Peyer's patch (tissue), 4 donors: ENCODE results near the gene PPP1CC.

Source experiments
- CTCF ChIP-seq, 6 experiments: fragments of 450-650 bp in 4 of 6; fragments of 200-600 bp in 2 of 6; sonication (generic) in 1 of 6; IDR thresholded peaks; one replicate each; pipeline ENCODE4 v1.5.1; 2017 to 2019; ENCODE audit warnings: antibody characterized with exemption in 6 of 6, mild to moderate bottlenecking in 3 of 6, moderate library complexity in 1 of 6
- POLR2A ChIP-seq, 2 donors: fragments of 450-650 bp; IDR thresholded peaks; one replicate each; pipeline ENCODE4 v1.5.1; 2017; ENCODE audit warnings: antibody characterized with exemption in 2 of 2, mild to moderate bottlenecking in 2 of 2, moderate library complexity in 2 of 2

- TF ChIP-seq CTCF (IDR thresholded peaks at IDR 0.05) (no peak), POLR2A (IDR thresholded peaks at IDR 0.05) (no peak)
Measured at GRCh38 chr12:110733900-110734299, 8.8 kb downstream of the PPP1CC start.
